Neural progenitor cell (in vitro differentiated cells): ENCODE data around the gene STBD1. TPM values are rescaled to one million over a fixed set of nuclear protein-coding genes. Genes with fewer than 3 reads are reported as not detected.

Source experiments
- DNase-seq: peaks from one replicate; pipeline ENCODE4 v3.0.0-alpha.2; 2016; ENCODE audit warnings: low spot score
- H2AFZ ChIP-seq: fragments of 200-600 bp; sonication (generic); replicated peaks from 2 replicates; pipeline ENCODE4 v1.6.1; 2016; ENCODE audit warnings: antibody characterized with exemption
- H3F3A ChIP-seq: fragments of 200-600 bp; sonication (generic); 2 replicates; pipeline ENCODE4 v1.6.1; 2016; ENCODE audit warnings: antibody characterized with exemption, low read depth
- H3K27ac ChIP-seq: fragments of 200-600 bp; sonication (generic); 2 replicates; pipeline ENCODE4 v1.5.1; 2016; ENCODE audit warnings: mild to moderate bottlenecking
- H3K27me3 ChIP-seq: fragments of 200-600 bp; sonication (generic); 2 replicates; pipeline ENCODE4 v1.6.1; 2016; ENCODE audit warnings: mild to moderate bottlenecking, moderate library complexity
- H3K36me3 ChIP-seq: fragments of 200-600 bp; sonication (generic); 2 replicates; pipeline ENCODE4 v1.5.1; 2016
- H3K4me1 ChIP-seq: fragments of 200-600 bp; sonication (generic); 2 replicates; pipeline ENCODE4 v1.6.1; 2016; ENCODE audit warnings: mixed run types
- H3K4me2 ChIP-seq: fragments of 200-600 bp; sonication (generic); 2 replicates; pipeline ENCODE4 v1.6.1; 2016
- H3K4me3 ChIP-seq: fragments of 200-600 bp; sonication (generic); 2 replicates; pipeline ENCODE4 v1.5.1; 2016
- H3K79me2 ChIP-seq: fragments of 200-600 bp; sonication (generic); 2 replicates; pipeline ENCODE4 v1.6.1; 2016; ENCODE audit warnings: low read depth
- H3K9ac ChIP-seq: fragments of 200-600 bp; sonication (generic); 2 replicates; pipeline ENCODE4 v1.6.1; 2016
- H3K9me3 ChIP-seq: fragments of 200-600 bp; sonication (generic); 2 replicates; pipeline ENCODE4 v1.5.1; 2016; ENCODE audit warnings: low read depth
- H4K20me1 ChIP-seq: fragments of 200-600 bp; sonication (generic); 2 replicates; pipeline ENCODE4 v1.6.1; 2016; ENCODE audit warnings: low read depth
- H3K27ac Mint-ChIP-seq: 3 replicates; pipeline ENCODE4 v1.8.0; 2021; ENCODE audit warnings: mixed read lengths
- H3K27me3 Mint-ChIP-seq: 2 replicates; pipeline ENCODE4 v1.8.0; 2022; ENCODE audit warnings: low read depth, mild to moderate bottlenecking, inconsistent platforms, moderate library complexity, mixed read lengths; ENCODE audit not compliant: insufficient read depth
- H3K36me3 Mint-ChIP-seq: 3 replicates; pipeline ENCODE4 v1.8.0; 2021; ENCODE audit warnings: mixed read lengths
- H3K4me1 Mint-ChIP-seq: 3 replicates; pipeline ENCODE4 v1.8.0; 2021; ENCODE audit warnings: mixed read lengths
- H3K4me3 Mint-ChIP-seq: 3 replicates; pipeline ENCODE4 v1.8.0; 2021; ENCODE audit warnings: mild to moderate bottlenecking, moderate library complexity, mixed read lengths
- H3K9me3 Mint-ChIP-seq: 3 replicates; pipeline ENCODE4 v1.8.0; 2020; ENCODE audit warnings: mixed read lengths
- EZH2 ChIP-seq: fragments of 200-600 bp; sonication (generic); IDR thresholded peaks from 2 replicates; pipeline ENCODE4 v1.6.1; 2017; ENCODE audit warnings: antibody characterized with exemption, mild to moderate bottlenecking, moderate library complexity
- EZH2phosphoT487 ChIP-seq: fragments of 200-600 bp; sonication (generic); IDR thresholded peaks from 2 replicates; pipeline ENCODE4 v1.6.1; 2017; ENCODE audit warnings: antibody characterized with exemption
- total RNA-seq: library from RNA; depleted of rRNA; stranded (reverse); fragments of >200 nt; gene quantifications from 2 replicates; pipeline ENCODE4 v1.2.3, GENCODE V29; 2015; ENCODE audit warnings: low replicate concordance
- TF ChIP-seq, protein P1 (sequence below): fragments of 200-600 bp; sonication (generic); IDR thresholded peaks from 2 replicates; pipeline ENCODE4 v1.5.1; 2017; ENCODE audit warnings: antibody characterized with exemption, mild to moderate bottlenecking

Gene STBD1
- total RNA-seq, 1 donor from 2014 or later = 5.4 TPM

GRCh38 chr4:76315267-76315918 lies 8.9 kb downstream of the STBD1 start:
- no peak overlapping the region for H3K9ac ChIP-seq

GRCh38 chr4:76316131-76316530 lies 9.6 kb downstream of the STBD1 start:
- no peaks in the 10 kb centered on the region for H3K36me3 ChIP-seq

More at GRCh38 chr4:76315267-76315918, 8.9 kb downstream of the STBD1 start:
- no peaks in the 10 kb centered on the region for H3K4me1 Mint-ChIP-seq
- peaks cover 38% of the 10 kb centered on the region for H3K9me3 Mint-ChIP-seq
- Histone ChIP-seq H3K4me3 (no peak overlapping the region), H3K27ac (no peak overlapping the region), H3K36me3 (no peaks in the 10 kb centered on the region), H2AFZ (no peak overlapping the region), H3F3A (no peaks in the 10 kb centered on the region), H3K4me1 (no peaks in the 10 kb centered on the region), H3K27me3 (no peaks in the 10 kb centered on the region), H3K79me2 (no peaks in the 10 kb centered on the region), H3K9me3 (peaks cover 12% of the 10 kb centered on the region), H3K4me2 (no peak overlapping the region), H4K20me1 (no peaks in the 10 kb centered on the region)
- no peaks in the 10 kb centered on the region for H3K36me3 Mint-ChIP-seq
- no peak overlapping the region for H3K27ac Mint-ChIP-seq
- H3K27me3 Mint-ChIP-seq = peaks cover 3% of the 10 kb centered on the region
- H3K4me3 Mint-ChIP-seq = no peak overlapping the region
- TF ChIP-seq EZH2phosphoT487 (no peak), EZH2 (no peak)
- TF ChIP-seq, protein P1, sequence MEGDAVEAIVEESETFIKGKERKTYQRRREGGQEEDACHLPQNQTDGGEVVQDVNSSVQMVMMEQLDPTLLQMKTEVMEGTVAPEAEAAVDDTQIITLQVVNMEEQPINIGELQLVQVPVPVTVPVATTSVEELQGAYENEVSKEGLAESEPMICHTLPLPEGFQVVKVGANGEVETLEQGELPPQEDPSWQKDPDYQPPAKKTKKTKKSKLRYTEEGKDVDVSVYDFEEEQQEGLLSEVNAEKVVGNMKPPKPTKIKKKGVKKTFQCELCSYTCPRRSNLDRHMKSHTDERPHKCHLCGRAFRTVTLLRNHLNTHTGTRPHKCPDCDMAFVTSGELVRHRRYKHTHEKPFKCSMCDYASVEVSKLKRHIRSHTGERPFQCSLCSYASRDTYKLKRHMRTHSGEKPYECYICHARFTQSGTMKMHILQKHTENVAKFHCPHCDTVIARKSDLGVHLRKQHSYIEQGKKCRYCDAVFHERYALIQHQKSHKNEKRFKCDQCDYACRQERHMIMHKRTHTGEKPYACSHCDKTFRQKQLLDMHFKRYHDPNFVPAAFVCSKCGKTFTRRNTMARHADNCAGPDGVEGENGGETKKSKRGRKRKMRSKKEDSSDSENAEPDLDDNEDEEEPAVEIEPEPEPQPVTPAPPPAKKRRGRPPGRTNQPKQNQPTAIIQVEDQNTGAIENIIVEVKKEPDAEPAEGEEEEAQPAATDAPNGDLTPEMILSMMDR = no peak
- no peak for DNase-seq

DNA sequence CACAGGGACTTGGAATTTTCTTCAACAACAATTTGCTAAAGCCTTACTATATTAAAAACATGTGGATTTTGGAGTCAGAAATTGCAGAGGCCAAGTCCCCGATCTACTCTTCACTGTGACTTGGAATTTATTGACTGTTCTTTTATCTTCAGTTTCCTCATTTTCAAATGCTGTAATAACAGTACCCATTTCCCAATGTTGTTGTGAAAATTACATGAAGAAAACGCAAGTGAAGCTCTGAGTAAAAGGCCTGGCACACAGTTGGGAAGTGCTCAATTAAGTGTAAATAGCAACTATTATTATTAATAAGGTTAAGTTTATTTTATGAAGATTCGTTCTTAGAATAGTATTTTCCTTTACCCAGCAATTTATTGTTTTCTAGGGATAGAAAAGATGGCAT lies 15.7 kb downstream of the STBD1 start:
- no peak overlapping the region for H3K27ac ChIP-seq
- H4K20me1 ChIP-seq = no peaks in the 10 kb centered on the region
- H2AFZ ChIP-seq = no peak overlapping the region
- no peaks in the 10 kb centered on the region for H3K79me2 ChIP-seq
- Mint-ChIP-seq H3K9me3 (peaks cover 47% of the 10 kb centered on the region), H3K36me3 (peaks cover 2% of the 10 kb centered on the region), H3K27ac (no peak overlapping the region), H3K4me3 (no peak overlapping the region), H3K27me3 (peaks cover 3% of the 10 kb centered on the region), H3K4me1 (no peaks in the 10 kb centered on the region)
- H3K9me3 ChIP-seq = peaks cover 24% of the 10 kb centered on the region
- no peaks in the 10 kb centered on the region for H3F3A ChIP-seq
- H3K27me3 ChIP-seq = no peaks in the 10 kb centered on the region
- no peak overlapping the region for H3K4me3 ChIP-seq
- no peaks in the 10 kb centered on the region for H3K36me3 ChIP-seq
- H3K4me2 ChIP-seq = no peak overlapping the region
- TF ChIP-seq, protein P1 = no peak
- TF ChIP-seq EZH2phosphoT487 (no peak), EZH2 (no peak)
- H3K9ac ChIP-seq = no peak overlapping the region
- H3K4me1 ChIP-seq = no peaks in the 10 kb centered on the region
- no peak for DNase-seq

More at GRCh38 chr4:76316131-76316530, 9.6 kb downstream of the STBD1 start:
- Mint-ChIP-seq H3K4me3 (no peak overlapping the region), H3K27ac (no peak overlapping the region), H3K27me3 (peaks cover 3% of the 10 kb centered on the region), H3K36me3 (no peaks in the 10 kb centered on the region), H3K9me3 (peaks cover 45% of the 10 kb centered on the region), H3K4me1 (no peaks in the 10 kb centered on the region)
- DNase-seq = no peak
- no peaks in the 10 kb centered on the region for H3K79me2 ChIP-seq
- no peaks in the 10 kb centered on the region for H3F3A ChIP-seq
- TF ChIP-seq EZH2 (no peak), EZH2phosphoT487 (no peak)
- TF ChIP-seq, protein P1 = no peak
- no peak overlapping the region for H3K4me3 ChIP-seq
- H3K9me3 ChIP-seq = peaks cover 14% of the 10 kb centered on the region
- H3K4me1 ChIP-seq = no peaks in the 10 kb centered on the region
- no peak overlapping the region for H2AFZ ChIP-seq
- H3K27me3 ChIP-seq = no peaks in the 10 kb centered on the region
- H3K4me2 ChIP-seq = no peak overlapping the region
- H3K27ac ChIP-seq = no peak overlapping the region
- no peaks in the 10 kb centered on the region for H4K20me1 ChIP-seq
- H3K9ac ChIP-seq = no peak overlapping the region
